ENCODE results near the gene TCF7L2. TPM values are rescaled to one million over a fixed set of nuclear protein-coding genes. Genes with fewer than 3 reads are reported as not detected.

Gene TCF7L2
- total RNA-seq, 4 donors from 2014 or later: 12.7 to 59.9 (median 16.1) TPM

DNA sequence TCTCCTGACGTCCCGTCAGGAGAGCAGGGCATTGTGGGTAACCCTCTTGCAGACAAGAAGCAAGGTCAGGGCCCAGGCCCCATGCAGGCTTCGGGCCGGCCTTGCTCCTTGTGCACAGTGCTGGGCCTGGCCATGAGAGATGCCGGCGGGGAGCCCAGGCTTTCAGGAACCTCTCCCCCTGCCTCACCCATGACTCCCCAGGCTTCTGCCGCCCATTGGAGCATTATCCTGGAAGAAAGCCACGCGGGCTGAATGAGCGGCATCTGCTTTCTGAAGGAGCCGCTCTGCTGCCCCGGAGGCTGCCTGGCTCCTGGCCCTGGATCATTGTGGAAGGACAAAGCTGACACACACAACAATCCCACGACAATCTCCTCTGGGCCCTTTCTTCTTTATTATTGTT lies 233.5 kb downstream of the TCF7L2 start:
- Histone ChIP-seq H3K27ac (no peak overlapping the region), H3K9me3 (no peaks in the 10 kb centered on the region), H3K4me1 (no peaks in the 10 kb centered on the region), H3K36me3 (no peaks in the 10 kb centered on the region), H3K4me3 (no peak overlapping the region), H3K27me3 (no peaks in the 10 kb centered on the region)
- TF ChIP-seq POLR2A (IDR thresholded peaks at IDR 0.05) (no peak), CTCF (IDR thresholded peaks at IDR 0.05) (no peak)
- DNase-seq: no peak
- intact Hi-C loops (cut with DNase I; ENCODE audit: low total_unique reads): no loop called here

DNA sequence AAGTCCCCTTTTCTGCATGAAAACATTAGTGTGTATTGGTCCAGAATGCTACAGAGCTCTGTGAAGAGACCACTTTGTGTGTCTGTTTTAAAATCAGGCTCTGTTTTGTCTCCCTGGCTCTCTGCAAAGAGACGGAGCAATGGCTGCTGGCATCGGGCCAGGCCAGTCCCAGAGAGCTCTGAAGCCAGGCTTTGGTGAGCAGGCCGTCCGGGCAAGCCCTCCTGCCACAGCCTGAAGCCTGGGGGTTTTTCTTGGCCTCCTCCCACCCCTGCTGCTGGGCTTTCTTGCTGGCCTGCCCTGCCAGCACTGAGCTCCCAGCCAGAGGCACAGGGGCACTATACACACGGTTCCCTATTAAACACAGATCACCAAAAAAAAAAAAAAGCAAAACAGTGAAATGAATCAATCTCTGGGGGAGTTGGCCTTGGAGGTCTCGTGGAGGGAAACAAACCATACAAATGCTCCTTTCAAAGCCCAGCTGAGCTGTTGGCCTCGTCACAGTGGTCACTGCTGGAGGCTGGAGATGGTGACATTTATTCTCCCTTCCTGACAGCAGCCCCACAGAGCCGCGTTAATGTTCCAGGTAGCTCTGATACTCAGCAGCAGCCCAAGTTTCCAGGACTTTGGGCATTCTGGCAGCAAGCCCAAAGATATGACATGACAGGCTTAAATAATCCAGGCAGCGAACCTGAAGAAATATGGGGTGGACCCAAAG lies 237.2 kb downstream of the TCF7L2 start:
- intact Hi-C loops (cut with DNase I; ENCODE audit: low total_unique reads): no loop called here

GRCh38 chr10:113199459-113199858 lies 249.4 kb downstream of the TCF7L2 start:
- intact Hi-C loops (cut with DNase I; ENCODE audit: low total_unique reads): no loop called here
- H3K36me3 ChIP-seq: no peaks in the 10 kb centered on the region
- H3K4me1 ChIP-seq: no peaks in the 10 kb centered on the region
- no peak overlapping the region for H3K27ac ChIP-seq
- no peak overlapping the region for H3K4me3 ChIP-seq
- DNase-seq: no peak
- peaks cover 0 to 6% of the 10 kb centered on the region in 2 donors for H3K9me3 ChIP-seq
- no peaks in the 10 kb centered on the region for H3K27me3 ChIP-seq
- TF ChIP-seq POLR2A (IDR thresholded peaks at IDR 0.05) (no peak), CTCF (IDR thresholded peaks at IDR 0.05) (no peak)

More for the DNA sequence above, 237.2 kb downstream of the TCF7L2 start:
- Histone ChIP-seq H3K27ac (no peak overlapping the region), H3K36me3 (no peaks in the 10 kb centered on the region), H3K4me1 (no peaks in the 10 kb centered on the region), H3K9me3 (no peaks in the 10 kb centered on the region), H3K4me3 (no peak overlapping the region), H3K27me3 (no peaks in the 10 kb centered on the region)
- peak in 1 of 2 donors; percentile 56 for DNase-seq
- TF ChIP-seq CTCF (IDR thresholded peaks at IDR 0.05): no peak
- no peak for TF ChIP-seq POLR2A (IDR thresholded peaks at IDR 0.05)

- H3K4me3 ChIP-seq: no peak overlapping the region
- no peak overlapping the region for H3K27ac ChIP-seq
- intact Hi-C loops (cut with DNase I; ENCODE audit: low total_unique reads): no loop called here
- H3K4me1 ChIP-seq: no peaks in the 10 kb centered on the region
- H3K36me3 ChIP-seq: no peaks in the 10 kb centered on the region
- H3K27me3 ChIP-seq: no peaks in the 10 kb centered on the region
- DNase-seq: no peak
- TF ChIP-seq POLR2A (IDR thresholded peaks at IDR 0.05) (no peak), CTCF (IDR thresholded peaks at IDR 0.05) (no peak)
- H3K9me3 ChIP-seq: peaks cover 0 to 6% of the 10 kb centered on the region in 2 donors
These were observed 252.0 kb downstream of the TCF7L2 start for GRCh38 chr10:113202011-113202410.

GRCh38 chr10:113207924-113208323 lies 257.9 kb downstream of the TCF7L2 start:
- DNase-seq: no peak
- intact Hi-C loops (cut with DNase I; ENCODE audit: low total_unique reads): no loop called here
- H3K9me3 ChIP-seq: peaks cover 0 to 18% of the 10 kb centered on the region in 2 donors
- H3K27ac ChIP-seq: no peak overlapping the region
- H3K4me1 ChIP-seq: no peaks in the 10 kb centered on the region
- no peak overlapping the region for H3K4me3 ChIP-seq
- no peaks in the 10 kb centered on the region for H3K36me3 ChIP-seq
- no peak for TF ChIP-seq POLR2A (IDR thresholded peaks at IDR 0.05)
- no peak for TF ChIP-seq CTCF (IDR thresholded peaks at IDR 0.05)
- H3K27me3 ChIP-seq: no peaks in the 10 kb centered on the region
